Measurements from ENCODE around the gene OBP2A.

Gene OBP2A

GRCh38 chr9:135579889-135580660 is 34.1 kb downstream of the OBP2A start:
- no peaks in the 10 kb centered on the region for H3F3A ChIP-seq (ENCODE audit: insufficient read depth, low read length)
- no peaks in the 10 kb centered on the region for H4K20me1 ChIP-seq (ENCODE audit: insufficient read depth, low read length)
- no peak overlapping the region for H3K4me2 ChIP-seq (ENCODE audit: low read length)
- TF ChIP-seq CTCF (IDR thresholded peaks at IDR 0.05; ENCODE audit: low read length), result no peak
- TF ChIP-seq EZH2 (IDR thresholded peaks at IDR 0.05; ENCODE audit: borderline replicate concordance, low read length), result no peak
- H3K36me3 ChIP-seq (ENCODE audit: insufficient read depth, low read length), result no peaks in the 10 kb centered on the region
- H3K4me3 ChIP-seq (ENCODE audit: low read depth, low read length, poor library complexity, severe bottlenecking), result no peak overlapping the region
- H2AFZ ChIP-seq (ENCODE audit: low read length), result no peak overlapping the region
- H3K9ac ChIP-seq (ENCODE audit: low read length), result no peak overlapping the region
- no peaks in the 10 kb centered on the region for H3K4me1 ChIP-seq (ENCODE audit: insufficient read depth, low read length, severe bottlenecking)
- no peaks in the 10 kb centered on the region for H3K9me3 ChIP-seq (ENCODE audit: low read length)
- H3K27ac ChIP-seq (ENCODE audit: low read depth, low read length, poor library complexity, severe bottlenecking), result no peak overlapping the region
- H3K79me2 ChIP-seq (ENCODE audit: insufficient read depth, low read length), result no peaks in the 10 kb centered on the region
- H3K27me3 ChIP-seq (ENCODE audit: insufficient read depth, low read length), result 0 out of 2 replicates have a peak, but pooled peaks cover 9% of the 10 kb centered on the region
- no peaks in the 10 kb centered on the region for H3K9me2 ChIP-seq (ENCODE audit: low read depth, low read length)

- Histone ChIP-seq H3K27ac (ENCODE audit: low read depth, low read length, poor library complexity, severe bottlenecking) (no peak overlapping the region), H3K4me2 (ENCODE audit: low read length) (no peak overlapping the region), H2AFZ (ENCODE audit: low read length) (no peak overlapping the region), H3K4me1 (ENCODE audit: insufficient read depth, low read length, severe bottlenecking) (no peaks in the 10 kb centered on the region), H3K36me3 (ENCODE audit: insufficient read depth, low read length) (no peaks in the 10 kb centered on the region), H3K27me3 (ENCODE audit: insufficient read depth, low read length) (0 out of 2 replicates have a peak, but pooled peaks cover 9% of the 10 kb centered on the region), H4K20me1 (ENCODE audit: insufficient read depth, low read length) (no peaks in the 10 kb centered on the region), H3K79me2 (ENCODE audit: insufficient read depth, low read length) (no peaks in the 10 kb centered on the region), H3K9me3 (ENCODE audit: low read length) (no peaks in the 10 kb centered on the region), H3K9ac (ENCODE audit: low read length) (no peak overlapping the region), H3K9me2 (ENCODE audit: low read depth, low read length) (no peaks in the 10 kb centered on the region), H3F3A (ENCODE audit: insufficient read depth, low read length) (no peaks in the 10 kb centered on the region), H3K4me3 (ENCODE audit: low read depth, low read length, poor library complexity, severe bottlenecking) (no peak overlapping the region)
- TF ChIP-seq EZH2 (IDR thresholded peaks at IDR 0.05; ENCODE audit: borderline replicate concordance, low read length) (no peak), CTCF (IDR thresholded peaks at IDR 0.05; ENCODE audit: low read length) (no peak)
These were observed 34.9 kb downstream of the OBP2A start for GRCh38 chr9:135580664-135581380.

- H3K4me1 ChIP-seq (ENCODE audit: insufficient read depth, low read length, severe bottlenecking), result no peaks in the 10 kb centered on the region
- TF ChIP-seq EZH2 (IDR thresholded peaks at IDR 0.05; ENCODE audit: borderline replicate concordance, low read length) (no peak), CTCF (IDR thresholded peaks at IDR 0.05; ENCODE audit: low read length) (no peak)
- H3F3A ChIP-seq (ENCODE audit: insufficient read depth, low read length), result no peaks in the 10 kb centered on the region
- H3K27ac ChIP-seq (ENCODE audit: low read depth, low read length, poor library complexity, severe bottlenecking), result no peak overlapping the region
- no peaks in the 10 kb centered on the region for H4K20me1 ChIP-seq (ENCODE audit: insufficient read depth, low read length)
- H3K9me2 ChIP-seq (ENCODE audit: low read depth, low read length), result no peaks in the 10 kb centered on the region
- H3K4me3 ChIP-seq (ENCODE audit: low read depth, low read length, poor library complexity, severe bottlenecking), result no peak overlapping the region
- no peak overlapping the region for H3K4me2 ChIP-seq (ENCODE audit: low read length)
- H3K9ac ChIP-seq (ENCODE audit: low read length), result no peak overlapping the region
- 0 out of 2 replicates have a peak, but pooled peaks cover 6% of the 10 kb centered on the region for H3K27me3 ChIP-seq (ENCODE audit: insufficient read depth, low read length)
- H3K79me2 ChIP-seq (ENCODE audit: insufficient read depth, low read length), result no peaks in the 10 kb centered on the region
- no peak overlapping the region for H2AFZ ChIP-seq (ENCODE audit: low read length)
- H3K36me3 ChIP-seq (ENCODE audit: insufficient read depth, low read length), result no peaks in the 10 kb centered on the region
- no peaks in the 10 kb centered on the region for H3K9me3 ChIP-seq (ENCODE audit: low read length)
These were observed 35.9 kb downstream of the OBP2A start for GRCh38 chr9:135581636-135582426.

All from OCI-LY1 (cell line).